ENCODE measurements around the gene COL5A3.

- TF ChIP-seq CTCF (conservative IDR thresholded peaks at IDR 0.05) (no peak), ZFX (IDR thresholded peaks at IDR 0.05) (no peak)
Measured at GRCh38 chr19:9932835-9933234, 77.5 kb downstream of the COL5A3 start.

All from C4-2B (cell line).